Progenitor cell of endocrine pancreas (in vitro differentiated cells): ENCODE measurements around the gene LRRC28. TPM values are rescaled to one million over a fixed set of nuclear protein-coding genes. Genes with fewer than 3 reads are reported as not detected.

ENCODE experiments used
- DNase-seq: peaks from one replicate; pipeline ENCODE4 v3.0.0; 2021; ENCODE audit warnings: low spot score; ENCODE audit not compliant: unreplicated experiment
- H3K27ac Mint-ChIP-seq: 2 replicates; pipeline ENCODE4 v1.8.0; 2021; ENCODE audit warnings: mild to moderate bottlenecking, moderate library complexity, mixed read lengths
- H3K27me3 Mint-ChIP-seq: 2 replicates; pipeline ENCODE4 v1.8.0; 2021; ENCODE audit warnings: mixed read lengths
- H3K36me3 Mint-ChIP-seq: 2 replicates; pipeline ENCODE4 v1.8.0; 2022; ENCODE audit warnings: mixed read lengths; ENCODE audit not compliant: insufficient read depth
- H3K4me1 Mint-ChIP-seq: 2 replicates; pipeline ENCODE4 v1.8.0; 2021; ENCODE audit warnings: low read depth, mixed read lengths
- H3K4me3 Mint-ChIP-seq: 2 replicates; pipeline ENCODE4 v1.8.0; 2021; ENCODE audit warnings: low read depth, mild to moderate bottlenecking, moderate library complexity, mixed read lengths
- H3K9me3 Mint-ChIP-seq: 2 replicates; pipeline ENCODE4 v1.8.0; 2021; ENCODE audit warnings: low read depth, mixed read lengths
- CTCF ChIP-seq: fragments of 200-600 bp; sonication (generic); IDR thresholded peaks from one replicate; pipeline ENCODE4 v1.5.0; 2021; ENCODE audit warnings: antibody characterized with exemption, mild to moderate bottlenecking; ENCODE audit not compliant: unreplicated experiment
- total RNA-seq: library from RNA; stranded (reverse); gene quantifications from 2 replicates; pipeline ENCODE4 v1.2.1, GENCODE V29; 2021

The LRRC28 gene
- total RNA-seq, 1 donor from 2014 or later: 36.5 TPM

- Mint-ChIP-seq H3K27me3 (no peaks in the 10 kb centered on the region), H3K4me3 (no peak overlapping the region), H3K4me1 (peaks cover 11% of the 10 kb centered on the region), H3K9me3 (no peaks in the 10 kb centered on the region), H3K27ac (no peak overlapping the region), H3K36me3 (no peaks in the 10 kb centered on the region)
- no peak for TF ChIP-seq CTCF
- DNase-seq: no peak
These were observed 80.1 kb downstream of the LRRC28 start for GRCh38 chr15:99331381-99331780.

- Mint-ChIP-seq H3K36me3 (no peaks in the 10 kb centered on the region), H3K4me3 (no peak overlapping the region), H3K27me3 (no peaks in the 10 kb centered on the region), H3K27ac (no peak overlapping the region), H3K9me3 (no peaks in the 10 kb centered on the region), H3K4me1 (peaks cover 3% of the 10 kb centered on the region)
- no peak for TF ChIP-seq CTCF
- no peak for DNase-seq
These were observed 82.1 kb downstream of the LRRC28 start for GRCh38 chr15:99333413-99333812.

DNA sequence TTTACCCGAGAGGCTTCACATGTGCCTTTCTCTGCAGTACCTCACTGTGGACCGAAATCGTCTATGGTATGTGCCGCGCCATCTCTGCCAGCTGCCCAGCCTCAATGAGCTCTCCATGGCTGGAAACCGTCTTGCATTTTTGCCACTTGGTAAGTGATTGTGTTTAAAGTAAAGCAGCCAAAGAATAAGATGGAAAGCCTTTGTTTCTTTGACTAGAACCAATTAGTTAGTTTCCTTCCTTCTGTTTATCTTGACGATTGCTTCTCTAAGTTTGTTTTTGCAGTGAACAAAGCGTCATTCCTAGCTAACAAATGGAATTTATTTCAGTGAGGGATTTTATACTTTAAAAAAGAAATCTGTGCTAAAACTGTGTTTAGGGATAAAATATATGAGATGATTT, 82.7 kb downstream of the LRRC28 start:
- no peaks in the 10 kb centered on the region for H3K27me3 Mint-ChIP-seq
- peaks cover 3% of the 10 kb centered on the region for H3K4me1 Mint-ChIP-seq
- no peak overlapping the region for H3K4me3 Mint-ChIP-seq
- no peaks in the 10 kb centered on the region for H3K36me3 Mint-ChIP-seq
- DNase-seq: no peak
- H3K9me3 Mint-ChIP-seq: no peaks in the 10 kb centered on the region
- no peak for TF ChIP-seq CTCF
- H3K27ac Mint-ChIP-seq: no peak overlapping the region

DNA sequence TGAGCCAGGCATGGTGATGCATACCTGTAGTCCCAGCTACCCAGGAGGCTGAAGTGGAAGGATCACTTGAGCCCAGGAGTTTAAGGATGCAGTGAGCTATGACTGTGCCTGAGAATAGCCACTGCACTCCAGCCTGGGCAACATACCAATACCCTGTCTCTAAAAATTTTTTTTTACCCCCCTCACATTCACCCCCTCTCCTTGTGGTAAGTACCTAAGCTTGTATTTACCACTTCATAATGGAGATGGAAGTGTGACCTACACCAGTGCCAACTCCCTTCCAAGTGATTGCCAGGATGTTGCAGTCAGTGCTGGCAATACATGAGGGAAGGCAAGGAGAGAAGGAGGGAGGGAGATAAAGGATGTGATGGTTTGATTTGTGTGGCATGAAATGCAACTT, 84.2 kb downstream of the LRRC28 start:
- H3K27me3 Mint-ChIP-seq: no peaks in the 10 kb centered on the region
- H3K9me3 Mint-ChIP-seq: no peaks in the 10 kb centered on the region
- H3K4me3 Mint-ChIP-seq: no peak overlapping the region
- peaks cover 5% of the 10 kb centered on the region for H3K4me1 Mint-ChIP-seq
- TF ChIP-seq CTCF: no peak
- DNase-seq: no peak
- H3K36me3 Mint-ChIP-seq: no peaks in the 10 kb centered on the region
- H3K27ac Mint-ChIP-seq: no peak overlapping the region

GRCh38 chr15:99336794-99337193, 85.5 kb downstream of the LRRC28 start:
- DNase-seq: no peak
- no peak for TF ChIP-seq CTCF
- Mint-ChIP-seq H3K27ac (no peak overlapping the region), H3K4me1 (peaks cover 10% of the 10 kb centered on the region), H3K27me3 (no peaks in the 10 kb centered on the region), H3K4me3 (no peak overlapping the region), H3K9me3 (no peaks in the 10 kb centered on the region), H3K36me3 (no peaks in the 10 kb centered on the region)
